HCEC 1CT (cell line): ENCODE data around the gene KREMEN1.

Experiments used
- DNase-seq: peaks from one replicate; pipeline ENCODE4 v3.0.0-alpha.2; 2017

Gene KREMEN1

GRCh38 chr22:29154364-29155048 lies 81.7 kb downstream of the KREMEN1 start:
- DNase-seq: peak; percentile 40

DNA sequence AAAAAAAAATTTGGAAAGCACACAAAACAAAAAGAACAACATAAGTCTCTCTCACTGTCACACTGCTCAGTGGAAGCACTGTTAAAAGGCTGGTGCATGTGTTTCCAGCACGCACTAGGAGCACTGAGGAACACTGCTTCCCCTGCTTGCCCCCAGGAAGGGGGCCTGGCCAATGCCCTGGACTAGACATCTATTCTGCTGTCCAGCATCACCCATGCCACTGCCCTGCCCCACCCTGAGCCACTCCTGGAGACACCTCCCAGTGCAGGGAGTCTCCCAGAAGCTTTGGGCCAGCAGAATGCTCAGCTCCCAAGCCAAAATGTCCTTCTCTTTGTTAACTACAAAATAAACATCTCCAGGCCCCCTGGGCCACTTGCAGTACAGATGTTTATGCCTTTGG lies 83.1 kb downstream of the KREMEN1 start:
- no peak for DNase-seq

- no peak for DNase-seq
Observed at GRCh38 chr22:29156507-29156906, 83.7 kb downstream of the KREMEN1 start.

DNA sequence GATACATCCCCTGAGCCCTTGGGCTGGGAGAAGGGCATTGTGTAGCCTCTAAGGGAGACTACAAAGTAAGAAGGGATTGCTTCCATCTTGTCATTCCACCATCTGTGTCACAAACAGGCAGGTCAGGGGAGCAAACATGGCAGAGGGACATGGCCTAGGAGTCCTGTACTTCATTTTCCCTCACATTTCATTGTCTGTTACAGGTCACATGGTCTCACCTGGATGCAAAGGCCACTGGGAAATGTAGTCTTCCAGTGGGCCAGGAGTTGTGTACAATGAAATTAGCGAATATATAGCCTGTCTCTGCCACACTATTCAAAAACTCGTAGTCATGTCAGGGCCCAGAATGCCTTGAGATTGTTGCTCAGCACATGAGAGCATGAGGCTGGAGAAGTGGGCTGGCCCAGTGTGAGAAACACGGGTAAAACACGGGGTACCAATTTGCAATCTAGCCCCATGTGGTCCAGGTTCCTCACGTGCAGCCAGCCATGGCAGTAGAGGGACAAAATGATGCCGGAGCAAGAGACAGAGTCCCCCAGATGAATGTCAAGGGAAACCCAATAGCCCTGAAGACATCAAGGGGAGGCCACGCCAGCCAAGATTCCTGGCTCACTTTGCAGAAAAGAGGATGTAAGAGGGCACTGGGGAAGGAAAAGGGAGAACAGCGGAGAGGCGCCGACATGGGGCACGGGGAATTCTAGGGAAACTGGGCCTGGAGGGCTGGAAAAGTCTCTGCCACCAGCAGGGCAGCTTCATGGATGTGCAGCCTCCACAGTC lies 85.1 kb downstream of the KREMEN1 start:
- DNase-seq: no peak

GRCh38 chr22:29158546-29158945 lies 85.7 kb downstream of the KREMEN1 start:
- DNase-seq: no peak

- no peak for DNase-seq
Observed at GRCh38 chr22:29163808-29164207, 91.0 kb downstream of the KREMEN1 start.

GRCh38 chr22:29165321-29166060 lies 92.7 kb downstream of the KREMEN1 start:
- no peak for DNase-seq

DNA sequence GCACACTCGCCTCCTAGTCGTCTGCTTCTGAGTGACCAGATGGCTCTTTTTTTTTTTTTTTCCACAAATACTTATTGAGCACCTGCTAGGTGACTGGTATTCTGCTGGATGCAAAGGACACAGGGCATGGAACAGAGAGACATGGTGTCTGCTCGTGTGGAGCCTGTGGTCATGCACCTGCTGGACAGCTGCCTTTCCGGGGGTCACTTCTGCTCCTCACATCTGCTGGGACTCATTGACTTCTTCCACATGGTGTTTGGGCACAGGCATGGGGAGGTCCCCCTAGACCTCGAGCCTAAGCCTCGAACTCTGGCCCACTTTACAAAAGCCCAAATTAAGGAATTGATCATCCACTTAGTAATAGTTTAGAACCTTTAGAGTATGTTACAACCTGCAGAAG lies 93.3 kb downstream of the KREMEN1 start:
- DNase-seq: no peak

DNA sequence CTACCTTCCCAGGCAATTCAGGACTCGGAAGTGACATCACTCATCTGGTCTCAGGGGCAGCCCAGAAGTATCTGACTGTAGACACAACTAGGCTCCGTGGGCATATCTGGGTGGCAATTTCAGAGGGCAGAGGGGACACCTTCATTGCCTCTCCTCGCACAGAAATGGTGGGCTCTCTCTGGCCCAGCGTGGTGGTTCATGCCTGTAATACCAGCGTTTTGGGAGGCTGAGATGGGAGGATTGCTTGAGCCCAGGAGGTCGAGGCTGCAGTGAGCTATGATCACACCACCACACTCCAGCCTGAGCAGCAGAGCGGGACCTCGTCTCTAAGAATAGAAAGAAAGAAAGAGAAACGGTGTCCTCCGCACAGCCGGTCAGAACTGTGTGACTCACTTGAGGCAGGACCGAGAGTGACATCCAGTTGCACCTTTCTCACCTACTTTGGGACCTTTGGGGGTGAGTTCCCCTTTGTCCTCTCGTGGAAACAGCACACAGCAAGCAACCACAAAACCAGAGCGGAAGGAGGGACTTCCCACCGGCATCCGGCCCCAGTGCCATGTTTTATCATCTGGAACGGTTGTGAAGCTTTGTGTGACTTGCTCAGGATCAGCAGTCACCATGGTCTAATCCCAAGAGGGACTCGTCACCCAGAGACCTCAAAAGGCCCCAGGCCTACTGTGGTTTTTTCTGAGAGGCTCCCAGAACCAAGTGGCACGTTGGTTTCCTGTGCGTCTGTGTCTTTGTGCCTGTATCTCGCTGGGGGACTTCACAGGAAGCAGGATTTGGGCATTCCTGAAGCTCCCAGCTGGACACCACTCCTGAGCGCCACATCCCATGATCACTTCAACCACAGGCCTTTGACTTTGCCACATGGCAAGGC lies 94.4 kb downstream of the KREMEN1 start:
- DNase-seq: no peak

DNA sequence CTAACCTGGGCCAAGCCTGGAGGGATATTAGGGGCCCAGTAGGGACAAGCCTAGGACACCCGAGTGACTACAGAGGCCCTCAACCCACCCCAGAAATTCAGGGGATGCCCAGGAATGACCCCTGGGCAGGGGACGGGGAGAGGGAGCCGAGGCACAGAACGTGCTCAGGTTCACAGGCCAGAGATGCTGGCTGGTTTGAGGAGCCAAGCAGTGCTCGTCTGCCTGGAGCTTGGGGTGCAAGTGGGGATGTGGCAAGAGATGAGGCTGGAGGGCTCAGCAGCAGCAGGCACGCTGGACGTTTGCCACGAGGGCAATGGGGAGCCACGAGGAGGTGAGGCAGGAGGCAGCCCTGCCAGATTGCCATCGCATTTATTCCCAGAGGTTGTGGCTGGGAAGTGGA lies 98.9 kb downstream of the KREMEN1 start:
- no peak for DNase-seq

DNA sequence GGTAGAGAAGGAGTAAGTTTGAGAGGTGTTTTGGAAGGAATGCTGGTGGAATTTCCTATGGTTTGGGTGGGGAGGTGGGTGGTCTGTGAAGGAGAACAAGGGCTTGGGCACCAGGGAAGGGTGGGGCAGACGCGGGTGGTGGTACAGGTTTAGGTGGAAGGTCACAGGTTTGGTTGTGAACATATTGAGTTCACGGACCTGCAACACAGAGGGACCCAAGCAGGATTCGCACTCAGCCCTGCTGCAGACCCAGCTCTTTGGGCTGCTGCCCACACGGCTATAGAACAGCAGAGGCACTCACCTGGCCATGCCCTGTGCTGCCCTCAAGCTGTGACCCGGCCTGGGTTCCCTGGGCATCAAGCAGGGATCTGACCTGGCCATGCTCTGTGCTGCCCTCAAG lies 99.4 kb downstream of the KREMEN1 start:
- DNase-seq: no peak

- no peak for DNase-seq
Observed at GRCh38 chr22:29175312-29175835, 102.5 kb downstream of the KREMEN1 start.

DNA sequence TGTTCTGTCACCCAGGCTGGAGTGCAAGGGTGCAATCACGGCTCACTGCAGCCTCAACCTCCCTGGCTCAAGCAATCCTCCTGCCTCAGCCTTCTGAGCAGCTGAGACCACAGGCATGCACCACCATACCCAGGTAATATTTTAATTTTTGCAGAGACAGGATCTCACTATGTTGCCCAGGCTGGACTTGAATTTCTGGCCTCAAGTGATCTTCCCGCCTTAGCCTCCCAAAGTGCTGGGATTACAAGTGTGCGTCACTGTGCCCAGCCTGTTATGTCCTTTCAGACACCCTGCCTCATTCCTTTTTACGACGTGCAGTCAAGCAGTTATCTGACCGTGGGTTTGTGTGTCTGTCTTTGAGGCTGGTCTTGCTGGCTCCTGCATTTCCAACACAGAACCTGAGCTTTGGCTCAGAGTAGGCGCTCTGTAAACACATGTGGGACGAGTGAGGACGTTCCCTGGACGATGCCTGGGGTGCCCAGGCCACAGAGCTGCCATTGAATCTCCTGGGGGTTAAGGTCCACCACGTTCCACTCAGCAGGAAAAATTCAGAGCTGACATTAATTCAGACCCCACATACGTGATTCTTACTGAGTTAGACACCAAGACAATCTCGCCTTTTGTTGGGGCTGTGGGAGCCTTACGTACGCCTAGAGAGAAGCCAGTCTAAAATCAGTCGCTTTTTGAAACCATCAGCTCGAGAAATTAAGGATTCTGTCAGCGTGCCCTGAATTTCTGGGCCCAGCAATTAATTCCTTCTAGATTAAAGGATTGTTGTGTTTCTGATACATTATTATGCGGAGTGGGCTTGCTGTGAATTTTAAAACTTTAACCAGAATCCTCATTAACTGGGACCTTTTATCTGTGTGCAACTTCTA lies 111.4 kb downstream of the KREMEN1 start:
- no peak for DNase-seq

GRCh38 chr22:29184849-29185490 lies 112.1 kb downstream of the KREMEN1 start:
- no peak for DNase-seq

- no peak for DNase-seq
Observed at GRCh38 chr22:29186302-29186701, 113.5 kb downstream of the KREMEN1 start.

DNA sequence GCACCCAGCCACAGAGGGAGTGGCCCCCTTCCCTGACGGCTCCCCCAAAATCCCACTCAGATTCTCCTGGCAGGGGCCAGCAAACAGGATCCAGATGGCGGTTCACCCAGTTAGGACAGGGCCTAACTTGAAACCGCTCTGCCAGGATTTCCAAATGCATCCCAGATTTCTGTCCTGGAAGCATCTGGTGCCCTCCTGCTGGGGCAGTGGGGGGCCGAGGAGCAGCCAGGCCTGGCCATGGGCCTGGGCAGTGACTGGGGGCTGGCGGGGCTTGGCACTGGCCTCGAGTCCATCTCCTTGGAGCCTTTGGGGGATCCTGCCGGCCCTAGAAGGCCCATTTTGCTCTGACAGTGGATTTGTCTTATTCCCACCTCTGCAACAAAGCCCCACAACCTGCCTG lies 115.0 kb downstream of the KREMEN1 start:
- DNase-seq: no peak

DNA sequence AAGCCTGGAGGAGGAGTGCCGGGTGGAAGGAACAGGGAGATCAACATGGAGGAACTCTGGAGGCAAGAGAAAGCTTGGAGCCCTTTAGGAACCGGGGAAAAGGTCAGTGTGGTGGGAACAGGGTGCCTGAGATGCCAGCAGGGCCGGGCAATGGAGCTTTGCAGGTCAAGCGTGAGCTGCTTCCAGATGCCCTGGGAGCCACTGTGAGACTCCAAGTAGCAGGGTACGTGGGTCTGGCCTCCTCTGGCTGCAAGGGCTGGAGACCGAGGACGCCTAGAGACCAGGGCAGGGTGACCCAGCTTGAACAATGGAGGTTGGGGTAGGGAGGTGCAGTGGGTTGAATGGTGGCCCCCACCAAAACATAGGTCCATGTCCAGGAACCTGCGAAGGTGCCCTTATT lies 117.2 kb downstream of the KREMEN1 start:
- no peak for DNase-seq

DNA sequence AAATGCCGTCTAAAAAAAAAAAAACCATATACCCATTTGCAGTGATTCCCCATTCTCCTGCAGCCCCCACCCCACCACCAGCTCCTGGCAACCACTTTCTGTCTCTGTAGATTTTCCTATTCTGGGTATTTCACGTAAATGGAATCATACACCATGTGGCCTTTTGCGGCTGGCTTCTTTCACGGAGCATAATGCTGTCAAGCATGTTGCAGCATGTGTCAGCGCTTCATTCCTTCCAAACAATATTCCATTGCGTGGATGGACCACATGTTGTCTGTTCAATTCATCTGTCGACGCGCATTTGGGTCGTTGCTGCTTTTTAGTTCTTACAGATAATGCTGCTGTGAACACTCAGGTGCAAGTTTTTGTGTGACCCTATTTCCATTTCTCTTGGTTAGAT lies 118.1 kb downstream of the KREMEN1 start:
- DNase-seq: no peak

GRCh38 chr22:29193021-29193420 lies 120.2 kb downstream of the KREMEN1 start:
- DNase-seq: no peak

DNA sequence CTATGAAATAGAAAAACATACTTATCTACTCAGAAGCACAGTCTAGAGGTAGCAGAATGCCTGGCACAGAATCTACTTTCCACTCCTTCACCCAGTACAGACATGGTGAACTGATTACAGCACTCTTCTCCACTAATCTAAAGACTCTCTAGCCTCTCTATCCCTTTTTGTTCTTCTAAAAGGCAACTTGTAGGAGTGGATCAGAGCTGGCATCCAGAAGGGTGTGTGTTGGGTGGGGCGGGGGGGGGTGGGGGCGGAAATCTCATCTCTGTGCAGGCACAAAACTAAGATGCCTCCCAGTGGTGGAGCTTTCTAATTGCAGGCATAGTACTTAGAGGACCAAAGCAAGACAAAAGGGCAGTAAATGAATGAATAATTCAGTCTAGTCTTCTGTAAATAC lies 121.3 kb downstream of the KREMEN1 start:
- DNase-seq: no peak
